Pancreas (tissue), 10 donors: ENCODE results near the gene AJAP1. TPM values are rescaled to one million over a fixed set of nuclear protein-coding genes. Genes with fewer than 3 reads are reported as not detected.

Source experiments
- ATAC-seq, 4 donors: fragments of 200-7000 bp; cut with Tn5 transposase; one replicate each; pipeline versions ENCODE4 v1.8.0 to v1.9.1; 2020; ENCODE audit warnings: mild to moderate bottlenecking in 4 of 4, moderate library complexity in 4 of 4
- DNase-seq, 6 donors: peaks; one replicate each; pipeline ENCODE4 v3.0.0-alpha.2; 2020
- FAIRE-seq: peaks from 2 replicates; lab custom pipeline; 2012; peaks lifted over from hg19 to GRCh38; lab: Jason Lieb, UNC
- H3K27ac ChIP-seq, 4 donors: fragments of 200-600 bp; sonication (generic); 1 replicate in 3 of 4; 2 replicates in 1 of 4; pipeline versions ENCODE4 v1.5.0 to v1.8.0; 2020
- H3K27me3 ChIP-seq, 4 donors: fragments of 200-600 bp; one replicate each; pipeline ENCODE4 v1.8.0; 2021
- H3K36me3 ChIP-seq, 3 donors: fragments of 200-600 bp; sonication (generic) in 1 of 3; one replicate each; pipeline versions ENCODE4 v1.5.0 to v1.8.0; 2020 to 2021
- H3K4me1 ChIP-seq, 3 donors: fragments of 200-600 bp; one replicate each; pipeline ENCODE4 v1.8.0; 2021
- H3K4me3 ChIP-seq, 4 donors: fragments of 200-600 bp; sonication (generic) in 2 of 4; one replicate each; pipeline versions ENCODE4 v1.5.0 to v1.8.0; 2020 to 2021
- H3K9me3 ChIP-seq, 4 donors: fragments of 200-600 bp; one replicate each; pipeline ENCODE4 v1.8.0; 2021
- WGBS, 2 donors: extraction: QIAGEN DNeasy Blood & Tissue Kit; methylation state at CpG; one replicate each; pipeline ENCODE4 v1.1.7; 2013; 5-methylcytosine and 5-hydroxymethylcytosine counted together
- intact Hi-C, 3 donors: fragments of 100-400 bp; cut with DNase I; formaldehyde crosslinking; loops; one replicate each; pipeline versions ENCODE4 v1.11.1 to v1.14.2; 2022
- polyA plus RNA-seq, 2 donors: library from polyadenylated mRNA; stranded (reverse); fragments of 200-250 nt; gene quantifications; one replicate each; pipeline ENCODE4 v1.2.3, GENCODE V29; 2013
- total RNA-seq, 6 donors: library from RNA; stranded (reverse); fragmentation: NEBNext Ultra II Directional in 4 of 6; extraction: Animal tissue kit (Norgen Biotek cat#: 25700) in 4 of 6; gene quantifications; one replicate each; pipeline versions ENCODE4 v1.2.1 to v1.2.4, GENCODE V29; 2021 to 2023
- TF ChIP-seq, protein P1 (sequence below), 4 donors: fragments of 200-600 bp; sonication (generic) in 3 of 4; IDR thresholded peaks; one replicate each; pipeline versions ENCODE4 v1.5.0 to v1.8.0; 2021; ENCODE audit warnings: antibody characterized with exemption in 4 of 4
- donor health status: healthy with polysubstance abuse.
- donor health status: DM: no; HTN: no; CAD: no; lungs with moderate emphysema.
- donor health status: DM: no; HTN: no; CAD: no.
- donor health status: control.
- donor health status: control.
- donor health status: Bipolar disorder and iron deficiency.
- donor health status: DM: yes; HTN: yes; CAD: no.
- donor health status: DM: no; HTN: no; CAD: no.
- donor health status: DM: no; HTN: no; CAD: no.
- donor health status: DM: yes; HTN: yes; CAD: no.

The AJAP1 gene
- total and polyA plus RNA-seq, 8 donors, result 0.38 to 4.3 (median 2.2) TPM

DNA sequence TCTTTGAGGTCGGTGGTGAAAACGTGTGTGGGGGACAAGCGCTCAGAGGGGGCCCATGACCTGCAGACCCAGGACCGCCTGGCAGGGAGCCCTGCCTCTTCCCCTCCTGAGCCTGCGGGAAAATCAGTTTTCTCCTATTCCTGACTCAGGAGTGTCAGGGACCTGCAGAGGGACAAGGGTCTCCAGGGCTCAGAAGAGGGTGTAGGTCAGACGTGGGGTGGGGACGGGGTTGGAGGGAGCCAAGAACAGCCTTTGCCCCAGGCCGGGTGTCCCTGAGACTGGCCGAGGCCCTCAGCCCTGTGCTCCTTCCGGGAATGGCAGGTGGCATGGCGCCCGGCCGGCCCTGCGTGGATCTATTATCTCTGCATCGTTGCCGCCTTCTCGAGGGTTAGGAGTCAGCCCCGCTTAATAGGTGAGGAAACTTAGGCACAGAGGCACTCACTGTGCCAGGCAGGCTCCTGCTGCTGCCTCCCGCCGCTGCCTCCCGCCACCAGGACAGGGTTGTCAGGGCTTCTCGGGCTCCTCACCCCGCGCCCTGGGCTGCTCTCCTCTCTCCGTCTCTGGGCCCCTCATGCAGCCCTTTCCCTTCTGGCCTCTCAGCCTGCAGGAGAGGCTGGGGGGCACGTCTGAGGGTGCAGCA lies 37.5 kb downstream of the AJAP1 start:
- Histone ChIP-seq H3K4me3 (no peak overlapping the region), H3K4me1 (no peaks in the 10 kb centered on the region), H3K27me3 (no peaks in the 10 kb centered on the region), H3K9me3 (no peaks in the 10 kb centered on the region), H3K27ac (no peak overlapping the region), H3K36me3 (no peaks in the 10 kb centered on the region)
- intact Hi-C loops, result no loop called here
- no peak for ATAC-seq
- no peak for FAIRE-seq
- 75 to 77% methylated on average over 25 to 26 of the region's 26 CpGs for WGBS, 2 donors
- DNase-seq, result no peak
- TF ChIP-seq, protein P1, sequence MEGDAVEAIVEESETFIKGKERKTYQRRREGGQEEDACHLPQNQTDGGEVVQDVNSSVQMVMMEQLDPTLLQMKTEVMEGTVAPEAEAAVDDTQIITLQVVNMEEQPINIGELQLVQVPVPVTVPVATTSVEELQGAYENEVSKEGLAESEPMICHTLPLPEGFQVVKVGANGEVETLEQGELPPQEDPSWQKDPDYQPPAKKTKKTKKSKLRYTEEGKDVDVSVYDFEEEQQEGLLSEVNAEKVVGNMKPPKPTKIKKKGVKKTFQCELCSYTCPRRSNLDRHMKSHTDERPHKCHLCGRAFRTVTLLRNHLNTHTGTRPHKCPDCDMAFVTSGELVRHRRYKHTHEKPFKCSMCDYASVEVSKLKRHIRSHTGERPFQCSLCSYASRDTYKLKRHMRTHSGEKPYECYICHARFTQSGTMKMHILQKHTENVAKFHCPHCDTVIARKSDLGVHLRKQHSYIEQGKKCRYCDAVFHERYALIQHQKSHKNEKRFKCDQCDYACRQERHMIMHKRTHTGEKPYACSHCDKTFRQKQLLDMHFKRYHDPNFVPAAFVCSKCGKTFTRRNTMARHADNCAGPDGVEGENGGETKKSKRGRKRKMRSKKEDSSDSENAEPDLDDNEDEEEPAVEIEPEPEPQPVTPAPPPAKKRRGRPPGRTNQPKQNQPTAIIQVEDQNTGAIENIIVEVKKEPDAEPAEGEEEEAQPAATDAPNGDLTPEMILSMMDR (IDR thresholded peaks at IDR 0.05), result no peak

DNA sequence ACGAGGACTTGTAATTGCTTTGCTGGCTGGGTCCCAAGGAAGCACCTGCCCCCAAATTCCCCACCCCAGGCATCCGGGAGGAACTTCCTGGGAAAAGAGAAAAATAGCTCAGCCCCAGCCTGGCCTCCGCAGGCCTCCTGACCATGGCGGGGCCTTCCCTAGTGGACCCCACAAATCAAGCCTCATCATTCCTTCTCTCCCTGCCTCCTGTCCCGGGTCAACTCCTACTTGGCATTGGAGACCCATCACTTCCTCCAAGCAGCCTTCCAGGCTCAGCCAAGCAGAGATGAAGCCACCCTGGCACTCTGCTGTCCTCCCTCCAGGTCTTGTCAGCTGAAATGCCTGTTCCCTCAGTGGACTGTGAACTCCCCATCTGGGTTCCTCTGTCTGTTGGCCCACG lies 38.0 kb downstream of the AJAP1 start:
- Histone ChIP-seq H3K4me1 (no peaks in the 10 kb centered on the region), H3K27me3 (no peaks in the 10 kb centered on the region), H3K27ac (no peak overlapping the region), H3K36me3 (no peaks in the 10 kb centered on the region), H3K9me3 (no peaks in the 10 kb centered on the region), H3K4me3 (no peak overlapping the region)
- ATAC-seq (no peak), FAIRE-seq (no peak), DNase-seq (no peak)
- 74 to 77% methylated on average over 6 of the region's 6 CpGs for WGBS, 2 donors
- TF ChIP-seq, protein P1 (IDR thresholded peaks at IDR 0.05), result no peak
- intact Hi-C loops, result no loop called here

DNA sequence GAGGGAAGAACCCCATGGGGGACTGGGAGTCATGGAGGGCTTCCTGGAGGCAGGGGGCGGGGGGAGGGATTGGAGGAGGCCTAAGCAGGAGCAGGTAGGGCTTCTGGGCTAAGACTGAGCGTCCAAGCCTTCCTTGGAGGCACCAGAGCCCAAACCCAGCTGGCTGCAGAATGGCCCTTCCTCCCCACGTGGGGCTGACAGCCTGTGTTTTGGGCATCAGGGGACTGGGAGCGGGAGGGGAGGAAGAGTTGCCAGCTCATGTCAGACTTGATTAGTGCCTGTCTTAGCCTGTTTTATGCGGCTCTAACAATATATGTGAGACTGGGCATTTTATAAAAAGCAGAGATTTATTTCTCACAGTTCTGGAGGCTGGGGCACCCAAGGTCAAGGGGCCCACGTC lies 38.9 kb downstream of the AJAP1 start:
- H3K9me3 ChIP-seq, result no peaks in the 10 kb centered on the region
- ATAC-seq, result no peak
- intact Hi-C loops, result no loop called here
- 58 to 63% methylated on average over 6 of the region's 6 CpGs for WGBS, 2 donors
- no peak for DNase-seq
- FAIRE-seq, result no peak
- H3K4me1 ChIP-seq, result no peaks in the 10 kb centered on the region
- no peak overlapping the region for H3K27ac ChIP-seq
- TF ChIP-seq, protein P1 (IDR thresholded peaks at IDR 0.05), result no peak
- H3K36me3 ChIP-seq, result no peaks in the 10 kb centered on the region
- no peak overlapping the region for H3K4me3 ChIP-seq
- no peaks in the 10 kb centered on the region for H3K27me3 ChIP-seq

DNA sequence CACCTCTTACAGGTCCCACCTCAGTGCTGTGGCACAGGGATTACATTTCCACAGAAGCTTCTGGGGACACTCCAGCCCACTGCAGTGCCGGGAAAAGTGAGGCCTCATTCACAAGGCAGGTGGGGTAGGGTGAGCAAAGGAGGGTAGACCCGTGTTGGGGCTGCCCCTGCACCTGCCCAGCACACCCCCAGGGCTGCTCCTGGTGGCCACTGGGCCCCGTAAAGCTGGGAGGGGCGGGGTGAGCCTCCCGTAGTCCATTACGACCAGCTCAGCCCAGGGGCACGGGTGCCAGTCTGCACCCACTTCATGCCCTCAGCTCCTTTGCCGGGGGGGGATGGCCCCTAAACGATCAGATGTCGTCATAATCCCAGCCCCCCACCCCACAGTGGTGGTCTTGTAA lies 39.5 kb downstream of the AJAP1 start:
- Histone ChIP-seq H3K4me1 (no peaks in the 10 kb centered on the region), H3K36me3 (no peaks in the 10 kb centered on the region), H3K27me3 (no peaks in the 10 kb centered on the region), H3K27ac (no peak overlapping the region), H3K9me3 (no peaks in the 10 kb centered on the region), H3K4me3 (no peak overlapping the region)
- TF ChIP-seq, protein P1 (IDR thresholded peaks at IDR 0.05), result no peak
- ATAC-seq, result no peak
- no peak for DNase-seq
- FAIRE-seq, result no peak
- WGBS, 2 donors, result 66 to 67% methylated on average over 10 of the region's 10 CpGs
- intact Hi-C loops, result no loop called here

DNA sequence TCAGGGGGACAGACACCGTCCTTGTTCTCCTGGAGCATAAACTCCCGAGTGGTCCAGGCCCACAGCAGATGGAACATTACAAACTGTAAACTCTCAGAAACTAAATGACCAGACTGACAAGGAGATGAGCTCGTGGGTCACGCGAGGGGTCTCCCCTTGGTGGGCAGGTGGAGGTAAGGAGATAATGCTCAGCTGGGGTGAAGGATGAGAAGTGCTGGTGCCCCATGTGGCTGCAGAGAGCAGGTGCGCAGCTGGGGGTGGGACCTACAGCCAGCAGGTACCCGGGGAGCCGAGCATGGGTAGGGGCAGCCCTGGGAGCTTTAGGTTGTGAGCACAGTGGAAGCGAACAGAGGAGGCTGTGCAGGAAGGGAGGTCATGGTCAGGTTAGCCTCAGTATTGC lies 40.1 kb downstream of the AJAP1 start:
- no peaks in the 10 kb centered on the region for H3K36me3 ChIP-seq
- no peak for ATAC-seq
- whole genome bisulfite sequencing, 2 donors, result 52 to 64% methylated on average over 9 of the region's 9 CpGs

More for the DNA sequence above, 40.1 kb downstream of the AJAP1 start:
- intact Hi-C loops, result no loop called here
- Histone ChIP-seq H3K4me3 (no peak overlapping the region), H3K4me1 (no peaks in the 10 kb centered on the region), H3K9me3 (no peaks in the 10 kb centered on the region), H3K27ac (no peak overlapping the region), H3K27me3 (no peaks in the 10 kb centered on the region)
- TF ChIP-seq, protein P1 (IDR thresholded peaks at IDR 0.05), result no peak
- DNase-seq (no peak), FAIRE-seq (no peak)
